ENCODE data around the gene TBKBP1. TPM values are rescaled to one million over a fixed set of nuclear protein-coding genes. Genes with fewer than 3 reads are reported as not detected.
A peak's percentile ranks its signal among the peaks of the same experiment; 100 is the strongest.

Gene TBKBP1
- total and polyA plus RNA-seq, 9 of the 15 experiments (the other 6 are each of a cell fraction or from before 2014, with no cell fraction given) = 0.03 to 15.6 (median 6.8) TPM

- TF ChIP-seq ZNF518B (CRISPR knock-in tag; IDR thresholded peaks at IDR 0.05) (no peak), MLLT1 (IDR thresholded peaks at IDR 0.05) (peak in 1 of 2 experiments; percentile 74; a peak in 1 of 4 replicates), CBX2 (IDR thresholded peaks at IDR 0.05; ENCODE audit: insufficient read depth, low read length, poor library complexity, severe bottlenecking) (no peak), ZNF121 (CRISPR knock-in tag; conservative IDR thresholded peaks at IDR 0.05) (no peak), ELF4 (CRISPR knock-in tag; IDR thresholded peaks at IDR 0.05) (no peak), ETS2 (tag; IDR thresholded peaks at IDR 0.05; ENCODE audit: borderline replicate concordance, poor library complexity, severe bottlenecking) (no peak), PML (IDR thresholded peaks at IDR 0.05; ENCODE audit: low read length) (no peak), RREB1 (CRISPR knock-in tag; IDR thresholded peaks at IDR 0.05) (no peak), ZNF431 (CRISPR knock-in tag; IDR thresholded peaks at IDR 0.05) (no peak), VEZF1 (CRISPR knock-in tag; IDR thresholded peaks at IDR 0.05) (peak; percentile 64), ZNF232 (CRISPR knock-in tag; IDR thresholded peaks at IDR 0.05) (no peak), DPF2 (IDR thresholded peaks at IDR 0.05) (no peak), ILK (tag; IDR thresholded peaks at IDR 0.05; ENCODE audit: borderline replicate concordance, low read depth) (no peak), ARID1B (IDR thresholded peaks at IDR 0.05) (peak; percentile 30; the same call in 1 of the 2 replicates)
Measured at GRCh38 chr17:47719411-47720152, 25.6 kb downstream of the TBKBP1 start (continued).
